ENCODE measurements around the gene MND1.
A peak's percentile ranks its signal among the peaks of the same experiment; 100 is the strongest.

MND1 gene, protein sequence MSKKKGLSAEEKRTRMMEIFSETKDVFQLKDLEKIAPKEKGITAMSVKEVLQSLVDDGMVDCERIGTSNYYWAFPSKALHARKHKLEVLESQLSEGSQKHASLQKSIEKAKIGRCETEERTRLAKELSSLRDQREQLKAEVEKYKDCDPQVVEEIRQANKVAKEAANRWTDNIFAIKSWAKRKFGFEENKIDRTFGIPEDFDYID

DNA sequence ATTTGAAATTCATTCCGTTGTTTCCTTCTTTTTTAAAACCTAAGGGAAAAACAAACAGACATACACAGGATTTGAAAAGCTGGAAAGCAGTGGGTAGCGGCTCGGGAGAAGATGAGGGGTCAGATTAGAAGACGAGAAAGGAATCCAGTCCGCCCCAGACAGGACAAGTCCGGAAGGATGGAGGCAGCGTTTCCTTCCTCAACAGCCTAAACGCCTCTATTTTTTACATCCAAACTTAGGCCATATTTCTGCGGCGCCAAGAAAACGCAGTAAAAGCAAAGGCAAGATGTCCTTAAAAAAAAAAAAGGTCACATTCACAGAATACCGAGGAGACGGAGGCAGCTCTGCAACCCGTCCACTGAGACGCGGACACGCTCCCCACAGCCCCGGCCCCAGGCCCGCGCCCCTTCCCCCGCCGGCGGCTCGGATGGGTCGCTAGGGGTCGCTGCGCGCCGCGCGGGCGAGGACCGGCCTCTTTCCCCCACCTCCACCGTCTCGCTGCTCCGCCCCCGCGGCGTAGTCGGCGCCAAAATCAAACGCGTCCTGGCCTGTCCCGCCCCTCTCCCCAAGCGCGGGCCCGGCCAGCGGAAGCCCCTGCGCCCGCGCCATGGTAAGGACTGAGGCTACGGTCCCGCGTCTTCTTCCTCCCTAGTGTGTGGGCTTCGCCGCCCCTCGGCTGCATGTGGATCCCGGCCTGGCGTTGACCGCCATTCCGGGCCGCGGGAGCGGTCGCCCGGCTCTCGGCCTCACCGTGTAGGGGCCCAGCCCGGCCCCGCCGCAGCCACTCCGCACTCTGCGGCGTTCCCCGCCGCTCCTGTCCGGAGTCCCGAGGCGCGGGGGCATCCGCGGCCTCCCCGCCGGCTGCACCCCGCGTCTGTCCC lies at the start of gene MND1:
MND1 (plus strand) TSS at position 558 of the 881 bp plus-strand sequence; CDS start at position 608, 50 bp downstream.
- DNase-seq (ENCODE audit: low spot score): peak; percentile 97

DNA sequence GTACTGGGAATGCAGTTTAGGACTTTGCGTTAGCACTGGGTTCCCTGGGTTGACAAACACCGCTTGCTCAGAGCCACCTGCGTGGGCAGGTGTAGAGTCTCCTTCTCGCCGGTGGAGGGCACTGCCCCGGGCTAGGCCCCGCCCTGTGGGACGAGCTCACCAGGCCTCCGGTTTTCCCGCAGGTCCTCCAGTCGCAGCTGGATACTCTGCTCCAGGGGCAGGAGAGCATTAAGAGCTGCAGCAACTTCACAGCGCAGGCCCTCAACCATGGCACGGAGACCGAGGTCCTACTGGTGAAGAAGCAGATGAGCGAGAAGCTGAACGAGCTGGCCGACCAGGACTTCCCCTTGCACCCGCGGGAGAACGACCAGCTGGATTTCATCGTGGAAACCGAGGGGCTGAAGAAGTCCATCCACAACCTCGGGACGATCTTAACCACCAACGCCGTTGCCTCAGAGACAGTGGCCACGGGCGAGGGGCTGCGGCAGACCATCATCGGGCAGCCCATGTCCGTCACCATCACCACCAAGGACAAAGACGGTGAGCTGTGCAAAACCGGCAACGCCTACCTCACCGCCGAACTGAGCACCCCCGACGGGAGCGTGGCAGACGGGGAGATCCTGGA lies 49.2 kb upstream of the MND1 start:
- DNase-seq (ENCODE audit: low spot score): no peak

DNA sequence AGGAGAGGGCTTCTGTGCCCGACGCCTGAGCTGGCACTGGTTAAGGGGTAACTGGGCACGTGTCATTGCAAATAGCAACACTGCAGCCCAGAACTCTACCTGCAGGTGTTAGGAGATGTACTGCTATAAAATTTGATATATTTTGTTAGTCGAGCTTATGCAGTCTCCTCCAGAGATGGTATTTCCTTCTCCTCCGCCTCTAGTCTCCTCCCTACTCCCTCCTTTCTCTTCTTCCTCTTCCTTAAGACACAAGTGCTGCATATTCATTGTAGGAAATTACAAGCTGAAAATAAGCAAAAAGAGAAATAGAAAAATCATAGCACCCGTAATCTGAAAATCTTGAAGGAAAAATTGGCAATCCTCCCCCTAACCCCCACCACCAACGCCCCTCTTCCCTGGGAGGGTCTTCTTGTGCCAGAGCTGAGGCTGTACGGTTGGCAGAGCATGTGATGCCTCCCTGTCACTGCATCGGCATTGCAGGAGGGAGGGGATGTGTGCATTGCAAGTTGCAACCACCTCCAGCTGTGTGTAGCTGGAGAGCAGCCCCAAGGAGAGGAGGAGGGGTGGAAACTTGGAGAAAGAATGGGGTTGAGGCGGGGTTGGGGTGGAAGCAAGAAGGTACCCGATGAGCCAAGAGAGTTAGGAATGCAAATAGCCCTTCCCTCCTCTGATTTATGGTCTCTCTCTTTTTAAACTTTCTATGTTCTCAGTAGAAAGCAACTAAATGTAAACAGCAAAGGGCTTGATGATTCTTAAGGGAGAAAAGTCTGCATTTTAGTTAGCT lies 48.3 kb upstream of the MND1 start:
- no peak for DNase-seq (ENCODE audit: low spot score)

DNA sequence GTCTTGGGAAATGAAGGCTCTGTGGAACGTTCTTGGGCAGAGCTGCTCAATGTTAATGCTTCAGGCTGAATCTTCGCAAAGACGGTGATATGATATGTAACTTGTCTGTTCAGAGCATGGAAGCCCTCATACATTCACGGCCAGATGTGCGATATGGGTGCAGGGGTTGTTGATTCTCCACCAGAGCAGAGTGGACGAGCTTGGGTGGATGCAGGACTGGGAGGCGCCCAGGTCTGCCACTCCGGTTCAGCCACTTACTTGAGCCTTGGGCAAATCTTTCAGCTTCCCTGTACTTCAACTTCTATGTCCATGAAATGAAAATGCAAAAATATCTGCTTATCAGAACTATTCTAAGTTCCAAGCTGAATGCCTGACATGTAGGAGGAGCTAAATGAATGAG lies 47.4 kb upstream of the MND1 start:
- DNase-seq (ENCODE audit: low spot score): no peak

DNA sequence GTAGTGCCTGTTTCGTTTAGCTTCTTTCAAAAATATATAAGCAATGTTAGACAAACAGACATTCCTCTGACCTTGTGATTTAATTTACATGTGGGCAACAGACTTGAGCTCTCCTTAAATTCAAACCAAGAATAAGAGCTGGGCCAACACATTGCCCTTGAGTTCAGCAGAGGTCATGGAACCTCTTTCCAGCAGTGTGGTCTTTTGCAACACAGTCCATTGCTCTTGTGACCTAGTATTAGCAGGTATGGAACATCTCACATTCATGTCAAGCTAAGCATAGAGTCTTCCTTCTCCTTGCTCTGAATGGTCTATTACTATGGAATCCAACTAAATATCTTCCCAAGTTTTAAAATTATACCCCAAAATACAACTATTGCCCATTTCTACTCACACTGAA lies 33.7 kb upstream of the MND1 start:
- DNase-seq (ENCODE audit: low spot score): no peak

DNA sequence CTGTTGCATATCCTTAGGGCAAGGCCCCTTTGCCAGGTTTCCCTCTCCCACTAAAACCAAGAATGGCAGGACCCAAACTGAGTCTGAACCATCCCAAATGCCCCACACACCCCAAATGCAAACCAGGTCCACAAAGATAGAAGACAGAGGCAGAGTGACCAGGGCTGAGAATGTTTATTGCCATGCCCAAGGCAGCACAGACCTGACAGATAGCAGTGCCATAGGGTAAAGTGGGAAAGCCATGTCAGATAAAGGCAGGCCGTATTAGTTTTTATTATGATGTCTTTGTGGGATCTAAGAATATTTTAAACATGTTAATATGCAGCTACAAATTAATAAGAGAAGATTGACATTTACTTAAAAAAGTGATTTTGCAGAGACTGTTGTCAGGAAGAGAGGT lies 29.6 kb upstream of the MND1 start:
- DNase-seq (ENCODE audit: low spot score): no peak

DNA sequence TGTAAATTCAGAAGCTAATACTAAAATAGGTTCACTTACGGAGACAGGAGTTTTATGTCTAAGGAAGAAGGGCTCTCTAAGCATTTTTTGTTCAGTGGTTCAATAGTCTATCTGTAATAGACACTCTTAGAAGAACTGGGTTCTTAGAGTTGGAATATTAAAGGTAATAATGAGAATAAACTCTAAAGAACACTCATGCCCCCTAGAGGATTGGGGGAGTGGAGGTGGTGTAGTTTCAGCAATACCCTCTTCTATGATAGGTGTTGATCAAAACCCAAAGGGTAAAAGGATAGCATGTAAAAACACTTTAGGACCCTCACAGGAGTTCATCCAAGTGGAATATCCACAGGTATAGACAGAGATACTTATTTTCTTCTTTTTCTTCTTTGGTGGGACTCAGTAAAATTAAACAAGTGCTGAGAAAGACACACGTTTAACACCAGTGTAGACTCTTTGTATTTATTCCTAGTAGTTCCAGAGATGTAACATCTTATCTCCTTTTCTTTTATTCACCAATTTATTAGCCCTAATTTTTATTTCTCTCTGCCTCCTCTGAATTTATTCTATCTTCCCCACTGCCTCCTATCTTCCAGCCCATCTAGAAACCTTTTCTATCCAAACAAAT lies 25.7 kb upstream of the MND1 start:
- peak; percentile 64 for DNase-seq (ENCODE audit: low spot score)

DNA sequence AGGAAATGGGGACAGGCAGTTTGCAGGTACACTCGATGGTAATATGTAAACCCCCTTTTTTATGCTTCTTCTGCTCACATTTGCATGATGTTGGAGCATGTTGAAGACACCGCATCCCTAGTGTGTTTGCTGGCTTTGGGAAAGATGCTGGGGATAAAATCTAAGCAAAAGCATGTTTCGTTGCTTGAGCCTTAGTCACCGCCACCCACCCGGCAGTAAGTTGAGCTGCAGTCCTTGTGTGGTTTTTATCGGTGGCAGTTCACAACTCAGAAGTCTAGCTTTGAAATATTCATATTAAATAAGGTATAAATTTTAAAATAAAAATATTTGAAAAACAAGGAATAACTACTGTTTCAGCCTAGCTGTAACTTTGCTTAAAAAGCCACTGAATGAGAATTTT lies 21.7 kb upstream of the MND1 start:
- no peak for DNase-seq (ENCODE audit: low spot score)

DNA sequence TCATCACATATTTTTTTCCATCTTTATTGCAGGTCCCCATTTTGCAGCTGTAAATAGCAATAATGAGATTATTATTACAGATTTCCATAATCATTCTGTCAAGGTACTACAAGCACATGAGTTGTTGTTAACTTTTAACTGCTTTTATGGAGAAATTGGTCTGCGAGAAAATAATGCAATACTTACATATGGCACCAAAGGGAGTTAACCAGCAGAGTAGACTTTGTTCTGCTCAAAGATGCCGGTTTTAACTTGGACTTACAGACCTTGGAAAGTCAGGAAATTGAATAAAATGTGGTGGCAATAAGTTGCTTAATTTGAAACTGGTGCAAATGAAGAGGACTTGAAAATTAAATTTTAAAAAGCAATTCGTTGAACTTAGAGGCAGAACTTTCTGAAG lies 20.4 kb upstream of the MND1 start:
- DNase-seq (ENCODE audit: low spot score): no peak

DNA sequence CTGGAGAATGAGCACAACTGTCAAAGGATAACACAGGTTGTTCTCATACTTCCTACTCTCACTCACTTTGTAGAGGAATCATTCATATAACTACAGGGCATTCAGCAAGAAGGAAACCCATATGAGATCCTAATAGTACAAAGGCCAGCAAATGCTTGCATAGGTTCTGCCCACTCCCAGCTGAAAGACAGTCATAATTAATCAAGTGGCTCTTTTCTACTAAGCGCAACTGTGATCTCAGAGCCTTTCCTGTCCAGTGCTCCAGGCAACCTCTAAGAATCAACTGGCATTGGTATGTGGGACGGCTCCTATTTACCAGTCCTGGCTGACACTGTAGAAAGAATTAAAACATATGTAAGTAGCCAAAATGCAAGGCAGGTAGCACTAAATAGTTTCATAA lies 18.9 kb upstream of the MND1 start:
- DNase-seq (ENCODE audit: low spot score): no peak

DNA sequence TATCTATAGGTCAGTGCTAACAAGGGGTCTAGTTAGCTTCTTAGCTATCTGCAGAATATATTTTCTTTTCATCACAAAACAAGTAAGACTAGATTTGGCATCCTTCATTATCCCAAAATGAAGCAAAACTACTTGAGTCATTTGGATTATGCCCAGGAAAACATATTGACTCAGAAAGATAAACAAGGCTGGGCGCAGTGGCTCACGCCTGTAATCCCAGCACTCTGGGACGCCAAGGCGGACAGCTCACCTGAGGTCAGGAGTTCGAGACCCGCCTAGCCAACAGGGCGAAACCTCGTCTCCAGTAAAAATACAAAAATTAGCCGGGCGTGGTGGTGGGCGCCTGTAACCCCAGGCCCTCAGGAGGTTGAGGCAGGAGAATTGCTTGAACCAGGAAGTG lies 18.0 kb upstream of the MND1 start:
- DNase-seq (ENCODE audit: low spot score): no peak

DNA sequence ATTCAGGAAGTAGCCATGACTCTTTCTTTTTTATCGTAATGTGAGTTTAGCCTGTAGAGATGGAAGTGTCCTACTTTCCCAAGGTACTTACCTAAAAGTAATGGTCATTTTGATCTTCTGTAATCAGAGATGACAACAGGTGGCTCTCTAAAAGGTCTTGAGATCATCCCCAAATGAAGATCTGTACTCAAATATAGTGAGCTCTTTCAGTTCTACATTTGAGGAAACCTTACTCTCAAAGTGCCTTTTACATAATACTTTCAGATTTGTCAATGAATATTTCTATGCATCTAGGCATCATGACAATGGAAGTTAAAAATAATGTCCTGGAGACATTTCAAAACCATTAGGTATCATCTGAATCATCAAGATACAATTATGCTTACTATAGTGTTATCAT lies 17.2 kb upstream of the MND1 start:
- DNase-seq (ENCODE audit: low spot score): no peak

DNA sequence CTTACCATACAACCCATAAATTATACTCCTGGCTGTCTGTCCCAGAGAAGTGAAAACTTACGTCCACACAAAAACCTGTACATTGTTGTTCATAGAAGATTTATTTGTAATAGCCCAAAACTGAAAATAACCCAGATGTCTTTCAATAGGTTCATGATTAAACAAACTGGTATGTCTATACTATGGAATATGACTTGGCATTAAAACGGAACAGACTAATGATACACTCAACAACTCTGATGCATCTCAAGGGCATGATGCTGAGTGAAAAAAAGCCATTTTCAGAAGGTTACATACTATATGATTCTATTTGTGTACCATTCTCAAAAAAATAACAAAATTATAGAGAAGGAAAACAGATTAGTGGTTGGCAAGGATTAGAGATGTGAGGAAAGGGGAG lies 11.6 kb upstream of the MND1 start:
- DNase-seq (ENCODE audit: low spot score): no peak

DNA sequence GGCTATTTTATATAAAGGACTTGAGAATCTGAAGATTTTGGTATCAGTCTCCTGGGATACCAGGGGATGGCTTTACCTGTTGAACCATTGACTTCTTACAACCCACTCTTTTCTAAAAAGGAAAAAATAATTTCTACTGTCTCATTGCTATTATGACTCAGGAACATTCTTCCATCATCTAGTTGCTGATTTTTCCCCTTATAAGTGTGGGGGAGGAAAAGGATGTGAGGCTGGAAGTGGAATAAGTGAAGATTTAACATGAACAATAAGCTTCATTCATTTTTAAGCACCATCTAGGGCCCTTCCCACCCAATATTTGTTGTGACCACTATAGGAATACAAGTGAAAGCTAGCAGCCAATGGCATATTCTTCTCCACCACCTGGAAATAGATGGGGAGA lies 10.6 kb upstream of the MND1 start:
- DNase-seq (ENCODE audit: low spot score): no peak

DNA sequence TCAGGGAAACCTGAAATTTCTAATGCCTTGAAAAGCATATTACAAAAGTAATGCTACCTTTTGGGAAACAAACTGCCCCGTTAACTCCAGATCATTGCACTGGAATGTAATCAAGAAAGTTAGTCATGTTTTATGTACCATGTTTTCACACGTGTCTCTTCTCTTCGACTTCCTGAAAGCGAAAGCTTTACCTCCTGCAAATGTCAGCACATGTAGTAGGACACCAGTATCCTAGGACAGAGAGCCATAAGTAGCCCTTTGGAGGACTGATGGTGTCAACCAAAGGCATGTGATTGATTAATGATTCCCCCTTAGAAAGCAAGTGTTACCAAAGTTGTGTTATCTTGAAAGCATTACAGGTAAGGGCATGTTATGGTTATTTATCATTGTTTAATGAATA lies 8.8 kb upstream of the MND1 start:
- DNase-seq (ENCODE audit: low spot score): no peak

DNA sequence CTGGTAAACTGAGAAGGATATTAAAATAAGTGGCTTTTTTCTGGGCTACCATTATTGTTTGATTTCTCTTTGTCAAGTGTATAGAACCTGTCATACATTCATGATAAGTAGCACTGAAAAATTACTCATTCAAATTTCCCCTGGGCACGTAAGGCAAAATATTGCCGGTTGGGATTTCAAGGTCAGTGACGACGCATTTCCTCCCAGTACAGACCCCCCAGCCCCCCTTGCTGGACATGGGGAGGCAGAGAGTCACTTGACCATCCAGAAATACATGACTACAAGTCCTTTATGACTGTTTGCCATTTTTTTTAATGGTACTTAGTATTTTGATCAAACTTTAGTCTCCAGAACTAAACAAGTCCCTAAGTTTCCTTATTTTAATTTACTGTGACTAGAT lies 6.8 kb upstream of the MND1 start:
- no peak for DNase-seq (ENCODE audit: low spot score)

DNA sequence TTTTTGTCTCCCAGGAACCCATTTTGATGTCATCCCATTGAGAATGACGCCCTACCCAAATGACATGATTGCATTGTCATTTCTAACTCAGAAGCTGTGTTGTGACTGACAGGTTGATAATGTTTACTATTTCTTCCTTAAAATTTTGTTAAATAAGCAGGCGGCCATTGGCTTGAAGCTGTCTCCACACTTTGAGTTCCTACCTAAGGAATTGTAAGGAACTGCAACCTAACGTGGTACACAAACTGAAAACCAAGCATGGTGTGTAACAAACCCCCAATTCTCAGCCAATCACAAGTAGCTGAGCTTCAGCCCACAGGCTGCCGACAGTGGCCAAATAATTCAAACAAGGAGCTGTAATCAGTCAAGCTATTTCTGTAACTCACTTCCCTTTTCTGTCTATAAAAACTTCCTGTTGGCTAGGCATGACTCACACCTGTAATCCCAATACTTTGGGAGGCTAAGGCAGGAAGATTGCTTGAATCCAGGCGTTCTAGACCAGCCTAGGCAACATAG lies 2.9 kb upstream of the MND1 start:
- DNase-seq (ENCODE audit: low spot score): no peak

DNA sequence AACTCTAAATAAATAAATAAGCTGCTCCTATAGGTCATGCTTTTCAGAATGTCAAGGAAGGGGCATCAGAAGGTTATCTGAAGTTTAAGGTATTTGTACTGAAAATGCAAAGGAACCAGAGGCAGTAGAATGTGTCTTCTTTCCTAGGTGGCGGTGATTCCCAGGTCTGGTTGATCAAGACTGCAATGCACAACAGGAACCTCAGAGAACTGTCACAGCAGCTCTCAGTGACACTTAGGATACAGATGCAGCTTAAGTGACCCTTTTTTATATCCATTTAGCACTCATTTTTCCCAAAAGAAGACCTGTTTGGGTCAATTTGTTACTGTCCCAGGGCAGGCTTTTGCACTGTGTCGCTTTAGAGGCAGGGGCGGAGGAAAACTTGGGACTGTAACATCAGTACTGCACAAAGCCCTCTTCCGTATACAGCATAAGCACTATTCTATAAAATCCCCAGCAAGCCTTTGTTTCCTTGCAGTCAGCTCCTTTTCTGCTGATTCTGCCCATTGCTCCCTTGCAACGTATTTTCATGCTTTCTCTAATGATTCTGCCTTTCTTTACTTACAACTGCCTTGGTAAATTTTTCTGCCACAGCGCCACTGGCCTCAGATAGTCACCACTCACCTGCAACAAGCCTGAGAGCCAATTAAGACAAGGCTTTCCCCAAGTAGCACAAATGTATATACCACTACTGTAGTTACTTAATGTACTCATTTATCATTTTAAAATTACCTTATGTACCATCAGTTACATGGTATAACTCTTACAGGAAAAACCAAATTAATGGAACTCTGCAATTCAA lies 1.5 kb upstream of the MND1 start:
- DNase-seq (ENCODE audit: low spot score): no peak

DNA sequence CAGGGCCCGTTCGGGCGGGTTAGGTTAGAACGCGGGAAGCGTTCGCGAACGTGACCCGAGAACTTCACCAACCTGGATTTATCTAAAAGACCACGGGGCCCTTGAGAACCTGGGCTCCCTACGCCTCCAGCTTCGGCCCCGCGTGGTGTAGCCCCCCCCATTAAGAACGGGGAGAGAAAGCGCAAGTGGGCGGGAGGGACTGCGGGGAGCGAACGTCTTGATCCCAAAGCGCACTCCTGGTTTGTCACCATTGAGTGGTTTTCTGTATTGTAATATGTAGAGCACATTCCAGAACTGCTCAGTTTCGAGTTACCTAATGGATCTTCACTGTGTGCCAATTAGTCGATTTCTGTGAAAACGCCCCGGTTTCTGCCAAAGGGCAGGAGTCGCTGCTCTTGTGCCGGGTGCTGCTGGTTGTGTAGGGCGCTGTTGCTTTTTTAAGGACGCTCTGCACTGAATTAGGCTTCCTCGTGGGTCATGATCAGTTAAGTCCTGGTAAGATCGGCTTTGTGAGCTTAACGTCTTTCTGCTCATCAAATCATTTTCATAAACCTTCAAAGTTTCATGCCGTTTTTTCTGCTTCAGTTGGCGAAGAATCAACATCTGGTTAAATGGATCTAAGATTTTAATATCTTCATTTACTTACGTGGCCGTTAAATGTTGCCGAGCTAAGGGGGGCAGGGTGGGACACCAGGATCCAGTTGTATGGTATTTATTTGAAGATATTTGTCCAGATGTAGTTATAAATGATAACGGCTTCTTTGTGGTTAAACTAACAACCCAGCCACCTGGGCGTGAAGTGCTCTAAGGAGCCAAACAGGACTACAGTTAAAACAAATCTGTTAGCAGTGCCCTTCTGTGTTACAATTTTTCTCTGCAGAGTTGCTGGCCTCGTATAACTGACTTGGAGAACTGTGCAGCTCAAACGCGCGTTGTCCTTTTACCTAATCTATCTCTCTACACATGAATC lies 809 bp downstream of the MND1 start:
- DNase-seq (ENCODE audit: low spot score): peak; percentile 60

DNA sequence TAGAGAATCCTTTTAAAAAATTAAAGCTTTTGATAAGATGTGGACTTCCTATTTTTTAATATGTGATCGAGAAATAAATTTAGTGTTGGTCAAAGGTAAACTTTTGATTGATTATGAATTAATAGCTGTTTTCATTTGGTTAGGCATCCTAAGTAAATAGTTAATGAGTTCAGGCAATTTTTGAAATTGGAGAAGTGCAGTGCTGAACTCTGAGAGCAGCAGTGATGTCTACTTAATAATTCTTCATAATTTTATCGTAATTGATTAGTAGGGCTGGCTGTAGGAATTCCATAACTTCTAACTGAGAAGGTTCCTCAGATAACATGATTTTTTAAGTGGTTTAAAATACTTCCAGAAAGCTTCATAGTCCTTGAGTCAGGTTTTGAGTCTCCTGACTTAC lies 1.5 kb downstream of the MND1 start:
- no peak for DNase-seq (ENCODE audit: low spot score)

Measured in D341Med (cell line).